ENCODE data around the gene U2AF1L4.
A peak's percentile ranks its signal among the peaks of the same experiment; 100 is the strongest.

The U2AF1L4 gene

DNA sequence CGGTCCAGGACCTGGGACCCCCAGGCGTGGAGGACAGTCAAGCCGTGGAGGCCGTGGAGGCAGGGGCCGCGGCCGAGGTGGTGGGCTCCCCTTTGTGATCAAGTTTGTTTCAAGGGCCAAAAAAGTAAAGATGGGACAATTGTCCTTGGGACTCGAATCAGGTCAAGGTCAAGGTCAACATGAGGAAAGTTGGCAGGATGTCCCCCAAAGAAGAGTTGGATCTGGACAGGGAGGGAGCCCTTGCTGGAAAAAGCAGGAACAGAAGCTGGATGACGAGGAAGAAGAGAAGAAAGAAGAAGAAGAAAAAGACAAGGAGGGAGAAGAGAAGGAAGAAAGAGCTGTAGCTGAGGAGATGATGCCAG lies 25.1 kb downstream of the U2AF1L4 start:
- H3K36me3 ChIP-seq (ENCODE audit: control insufficient read depth in 1 of 2, insufficient read depth in 2 of 2, low read depth in 1 of 2, low read length in 2 of 2), result peaks cover 46 to 57% of the 10 kb centered on the region in 2 experiments
- H3K79me1 ChIP-seq (replicated peaks; ENCODE audit: low read length, poor library complexity, severe bottlenecking), result peaks cover 50% of the 10 kb centered on the region
- no peak overlapping the region for H2AFZ ChIP-seq (ENCODE audit: low read depth, low read length)
- H3K9ac ChIP-seq (ENCODE audit: low read length), result no peak overlapping the region
- H3K4me1 ChIP-seq (ENCODE audit: control insufficient read depth, insufficient read depth, low read depth, low read length), result peaks cover 23% of the 10 kb centered on the region
- H3K4me3 ChIP-seq (ENCODE audit: insufficient read depth in 1 of 2, low read depth in 1 of 2, low read length in 2 of 2), result no peak overlapping the region
- no peak for DNase-seq
- H2BK120ac ChIP-seq (ENCODE audit: low read depth, low read length), result no peak overlapping the region
- no peaks in the 10 kb centered on the region for H3K9me3 ChIP-seq (ENCODE audit: control insufficient read depth, low read length)
- H3K18ac ChIP-seq (ENCODE audit: low read depth in 1 of 2, low read length in 2 of 2), result no peak overlapping the region
- no peak overlapping the region for H2BK12ac ChIP-seq (ENCODE audit: low read length in 2 of 2)
- H3K23ac ChIP-seq (ENCODE audit: low read length in 2 of 2), result no peak overlapping the region
- H3K27me3 ChIP-seq (ENCODE audit: control insufficient read depth in 1 of 2, insufficient read depth in 1 of 2, low read length in 2 of 2), result no peaks in the 10 kb centered on the region
- no peak overlapping the region for H3K14ac ChIP-seq (ENCODE audit: low read length in 2 of 2)
- H2AK5ac ChIP-seq (ENCODE audit: low read length, severe bottlenecking), result no peak overlapping the region
- no peak overlapping the region for H2BK15ac ChIP-seq (ENCODE audit: low read depth, poor library complexity, severe bottlenecking)
- H4K91ac ChIP-seq (ENCODE audit: low read length), result no peak overlapping the region
- 97% methylated on average over 8 of the region's 9 CpGs for WGBS
- H3K4me2 ChIP-seq (ENCODE audit: low read length, poor library complexity, severe bottlenecking), result no peak overlapping the region
- H3K27ac ChIP-seq (ENCODE audit: low read length, poor library complexity, severe bottlenecking), result no peak overlapping the region
- no peak overlapping the region for H4K8ac ChIP-seq (ENCODE audit: low read length)
- H2BK5ac ChIP-seq (ENCODE audit: low read depth, low read length, poor library complexity, severe bottlenecking), result no peak overlapping the region
- no peak overlapping the region for H3K4ac ChIP-seq (ENCODE audit: low read depth in 1 of 2, low read length in 2 of 2)

DNA sequence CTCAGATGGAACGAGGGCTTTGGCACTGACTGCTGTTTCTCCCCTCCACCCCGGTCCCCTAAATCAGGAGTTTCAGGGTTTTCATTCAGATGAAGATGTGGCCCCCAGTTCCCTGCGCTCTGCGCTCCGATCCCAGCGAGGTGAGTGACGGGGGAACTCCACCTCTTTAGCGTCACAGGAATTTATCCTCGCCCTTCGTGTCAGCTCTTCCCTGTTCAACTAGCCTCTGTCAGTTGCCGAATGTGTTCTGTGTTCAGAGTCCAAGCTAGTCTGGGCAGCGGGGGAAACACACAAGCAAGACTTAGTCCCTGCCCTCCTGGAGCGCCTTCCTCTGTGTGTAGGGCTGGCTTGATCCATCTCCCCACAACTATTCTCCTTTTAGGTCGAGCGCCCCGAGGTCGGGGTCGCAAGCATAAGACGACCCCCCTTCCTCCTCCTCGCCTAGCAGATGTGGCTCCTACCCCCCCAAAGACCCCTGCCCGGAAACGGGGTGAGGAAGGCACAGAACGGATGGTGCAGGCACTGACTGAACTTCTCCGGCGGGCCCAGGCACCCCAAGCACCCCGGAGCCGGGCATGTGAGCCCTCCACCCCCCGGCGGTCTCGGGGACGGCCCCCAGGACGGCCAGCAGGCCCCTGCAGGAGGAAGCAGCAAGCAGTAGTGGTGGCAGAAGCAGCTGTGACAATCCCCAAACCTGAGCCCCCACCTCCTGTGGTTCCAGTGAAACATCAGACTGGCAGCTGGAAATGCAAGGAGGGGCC lies 25.6 kb downstream of the U2AF1L4 start:
- Histone ChIP-seq H3K18ac (ENCODE audit: low read depth in 1 of 2, low read length in 2 of 2) (no peak overlapping the region), H3K14ac (ENCODE audit: low read length in 2 of 2) (no peak overlapping the region), H3K4me2 (ENCODE audit: low read length, poor library complexity, severe bottlenecking) (peak overlapping the region; percentile 82), H2BK5ac (ENCODE audit: low read depth, low read length, poor library complexity, severe bottlenecking) (no peak overlapping the region), H3K27ac (ENCODE audit: low read length, poor library complexity, severe bottlenecking) (no peak overlapping the region), H3K27me3 (ENCODE audit: control insufficient read depth in 1 of 2, insufficient read depth in 1 of 2, low read length in 2 of 2) (peaks cover 0 to 4% of the 10 kb centered on the region in 2 experiments), H4K8ac (ENCODE audit: low read length) (no peak overlapping the region), H3K4ac (ENCODE audit: low read depth in 1 of 2, low read length in 2 of 2) (no peak overlapping the region), H2AFZ (ENCODE audit: low read depth, low read length) (no peak overlapping the region), H3K36me3 (ENCODE audit: control insufficient read depth in 1 of 2, insufficient read depth in 2 of 2, low read depth in 1 of 2, low read length in 2 of 2) (peaks cover 40 to 51% of the 10 kb centered on the region in 2 experiments), H3K9me3 (ENCODE audit: control insufficient read depth, low read length) (no peaks in the 10 kb centered on the region), H2BK15ac (ENCODE audit: low read depth, poor library complexity, severe bottlenecking) (peak overlapping the region; percentile 83), H3K79me1 (replicated peaks; ENCODE audit: low read length, poor library complexity, severe bottlenecking) (peaks cover 47% of the 10 kb centered on the region), H3K23ac (ENCODE audit: low read length in 2 of 2) (no peak overlapping the region), H3K9ac (ENCODE audit: low read length) (peak overlapping the region; percentile 92), H3K4me3 (ENCODE audit: insufficient read depth in 1 of 2, low read depth in 1 of 2, low read length in 2 of 2) (peak overlapping the region; percentile 4 to 95), H2BK12ac (ENCODE audit: low read length in 2 of 2) (no peak overlapping the region), H4K91ac (ENCODE audit: low read length) (no peak overlapping the region), H2BK120ac (ENCODE audit: low read depth, low read length) (no peak overlapping the region), H3K4me1 (ENCODE audit: control insufficient read depth, insufficient read depth, low read depth, low read length) (peaks cover 23% of the 10 kb centered on the region), H2AK5ac (ENCODE audit: low read length, severe bottlenecking) (no peak overlapping the region)
- 94% methylated on average over 32 of the region's 32 CpGs for WGBS
- no peak for DNase-seq

DNA sequence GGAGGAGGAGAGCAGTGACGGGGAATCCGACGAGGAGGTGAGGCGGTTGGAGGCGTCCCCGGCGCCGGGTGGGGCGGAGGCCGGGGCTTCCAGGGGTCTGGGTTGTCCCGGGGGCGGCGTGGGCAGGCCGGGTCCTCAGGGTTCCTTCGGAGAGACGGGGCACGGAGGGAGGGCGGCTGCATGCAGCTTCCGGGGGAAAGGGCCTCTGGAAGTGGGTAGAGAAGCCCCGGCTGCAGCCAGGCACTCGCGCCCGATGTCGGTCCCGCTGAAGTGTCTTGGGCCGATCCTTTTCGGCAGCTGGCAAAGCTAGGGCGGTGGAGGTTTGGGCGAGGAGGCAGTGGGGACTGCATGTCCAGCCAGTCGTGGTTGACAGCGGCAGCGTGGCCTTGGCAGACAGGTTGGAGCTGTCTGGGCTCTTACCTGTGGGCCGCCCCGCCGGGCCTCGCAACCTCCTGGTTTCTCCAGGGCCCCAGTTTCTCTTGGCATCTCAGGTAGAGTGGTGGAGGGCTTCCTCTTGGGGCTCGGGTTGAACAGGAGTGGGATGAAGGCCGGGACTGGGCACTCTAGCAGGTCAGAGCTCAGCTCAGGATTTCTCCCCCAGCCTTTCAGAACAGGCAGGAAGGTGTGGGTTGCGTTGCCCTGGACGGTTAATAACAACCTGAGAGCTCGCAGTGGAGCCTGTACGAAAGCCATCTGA lies 26.7 kb downstream of the U2AF1L4 start:
- peak overlapping the region; percentile 82 for H3K4me2 ChIP-seq (ENCODE audit: low read length, poor library complexity, severe bottlenecking)
- H4K91ac ChIP-seq (ENCODE audit: low read length), result no peak overlapping the region
- peak overlapping the region; percentile 85 to 95 for H3K4me3 ChIP-seq (ENCODE audit: insufficient read depth in 1 of 2, low read depth in 1 of 2, low read length in 2 of 2)
- 4% methylated on average over 34 of the region's 42 CpGs for WGBS
- H3K36me3 ChIP-seq (ENCODE audit: control insufficient read depth in 1 of 2, insufficient read depth in 2 of 2, low read depth in 1 of 2, low read length in 2 of 2), result peaks cover 30 to 40% of the 10 kb centered on the region in 2 experiments
- H3K79me1 ChIP-seq (replicated peaks; ENCODE audit: low read length, poor library complexity, severe bottlenecking), result peaks cover 38% of the 10 kb centered on the region
- H3K9ac ChIP-seq (ENCODE audit: low read length), result peak overlapping the region; percentile 92
- H2AK5ac ChIP-seq (ENCODE audit: low read length, severe bottlenecking), result no peak overlapping the region
- peak overlapping the region in 1 of 2 experiments; percentile 97 for H3K23ac ChIP-seq (ENCODE audit: low read length in 2 of 2)
- H3K18ac ChIP-seq (ENCODE audit: low read depth in 1 of 2, low read length in 2 of 2), result peak overlapping the region; percentile 74 to 84
- no peak overlapping the region for H2AFZ ChIP-seq (ENCODE audit: low read depth, low read length)
- peaks cover 0 to 14% of the 10 kb centered on the region in 2 experiments for H3K27me3 ChIP-seq (ENCODE audit: control insufficient read depth in 1 of 2, insufficient read depth in 1 of 2, low read length in 2 of 2)
- H2BK15ac ChIP-seq (ENCODE audit: low read depth, poor library complexity, severe bottlenecking), result peak overlapping the region; percentile 95
- peaks cover 23% of the 10 kb centered on the region for H3K4me1 ChIP-seq (ENCODE audit: control insufficient read depth, insufficient read depth, low read depth, low read length)
- no peak overlapping the region for H2BK5ac ChIP-seq (ENCODE audit: low read depth, low read length, poor library complexity, severe bottlenecking)
- H3K9me3 ChIP-seq (ENCODE audit: control insufficient read depth, low read length), result no peaks in the 10 kb centered on the region
- H4K8ac ChIP-seq (ENCODE audit: low read length), result no peak overlapping the region
- peak overlapping the region; percentile 63 to 98 for H3K14ac ChIP-seq (ENCODE audit: low read length in 2 of 2)
- no peak overlapping the region for H2BK12ac ChIP-seq (ENCODE audit: low read length in 2 of 2)
- DNase-seq, result peak; percentile 30
- peak overlapping the region in 1 of 2 experiments; percentile 86 for H3K4ac ChIP-seq (ENCODE audit: low read depth in 1 of 2, low read length in 2 of 2)
- peak overlapping the region; percentile 33 for H3K27ac ChIP-seq (ENCODE audit: low read length, poor library complexity, severe bottlenecking)
- peak overlapping the region; percentile 89 for H2BK120ac ChIP-seq (ENCODE audit: low read depth, low read length)

All from mesenchymal stem cell (in vitro differentiated cells and primary cell).